HG03097 (cell line): ENCODE measurements around the gene TMEFF1.

Source experiments
- ATAC-seq: cut with Tn5 transposase; IDR thresholded peaks from one replicate; pipeline ENCODE4 v1.9.1; 2021; ENCODE audit not compliant: unreplicated experiment, low FRiP score

Gene TMEFF1

GRCh38 chr9:100598641-100599145 is 125.7 kb downstream of the TMEFF1 start:
- peak; percentile 74 for ATAC-seq

GRCh38 chr9:100600521-100601079 is 127.7 kb downstream of the TMEFF1 start:
- ATAC-seq, result no peak

- no peak for ATAC-seq
These were observed 128.3 kb downstream of the TMEFF1 start for GRCh38 chr9:100601216-100601615.

GRCh38 chr9:100602342-100602801 is 129.4 kb downstream of the TMEFF1 start:
- no peak for ATAC-seq

- no peak for ATAC-seq
These were observed 132.5 kb downstream of the TMEFF1 start for GRCh38 chr9:100605405-100605804.

GRCh38 chr9:100619194-100619593 is 146.2 kb downstream of the TMEFF1 start:
- ATAC-seq, result no peak

- no peak for ATAC-seq
These were observed 146.7 kb downstream of the TMEFF1 start for GRCh38 chr9:100619665-100620064.

- ATAC-seq, result no peak
These were observed 151.0 kb downstream of the TMEFF1 start for GRCh38 chr9:100623969-100624368.

GRCh38 chr9:100626949-100627348 is 154.0 kb downstream of the TMEFF1 start:
- no peak for ATAC-seq
